Calu3 (cell line): Measurements from ENCODE around the gene SLC25A48. TPM values are rescaled to one million over a fixed set of nuclear protein-coding genes. Genes with fewer than 3 reads are reported as not detected.
"Not testable (repeated sequence)": the region's sequence is repeated elsewhere in the genome, so short reads cannot be mapped to it uniquely, and the experiment has no call there.

Source experiments
- BruUV-seq: library from RNA; stranded (reverse); fragments of 400-500 nt; replicated peaks from 2 replicates; lab custom pipeline; 2021; lab: Mats Ljungman, UMichigan
- CTCF ChIA-PET: fragments of 300-600 bp; sonication (Branson Sonifier 250); formaldehyde crosslinking; loops from one replicate; lab custom pipeline; 2022; ENCODE audit warnings: antibody characterized with exemption; lab: Charles Lee
- DNase-seq: peaks from one replicate; pipeline ENCODE4 v3.0.0; 2022
- H3K27ac Mint-ChIP-seq: one replicate; pipeline ENCODE4 v1.8.0; 2022; ENCODE audit warnings: mixed read lengths; ENCODE audit not compliant: unreplicated experiment
- H3K27me3 Mint-ChIP-seq: one replicate; pipeline ENCODE4 v1.8.0; 2022; ENCODE audit warnings: mixed read lengths; ENCODE audit not compliant: unreplicated experiment
- H3K36me3 Mint-ChIP-seq: one replicate; pipeline ENCODE4 v1.8.0; 2022; ENCODE audit warnings: mild to moderate bottlenecking, moderate library complexity, mixed read lengths; ENCODE audit not compliant: insufficient read depth, unreplicated experiment
- H3K4me1 Mint-ChIP-seq: one replicate; pipeline ENCODE4 v1.8.0; 2022; ENCODE audit warnings: mild to moderate bottlenecking, low read depth, mixed read lengths; ENCODE audit not compliant: unreplicated experiment
- H3K4me3 Mint-ChIP-seq: one replicate; pipeline ENCODE4 v1.8.0; 2022; ENCODE audit warnings: mild to moderate bottlenecking, low read depth, moderate library complexity, mixed read lengths; ENCODE audit not compliant: unreplicated experiment
- H3K9me3 Mint-ChIP-seq: one replicate; pipeline ENCODE4 v1.8.0; 2022; ENCODE audit warnings: low read depth, mixed read lengths; ENCODE audit not compliant: unreplicated experiment
- CTCF ChIP-seq: fragments of 200-600 bp; IDR thresholded peaks from one replicate; pipeline ENCODE4 v1.8.0; 2022; ENCODE audit warnings: antibody characterized with exemption; ENCODE audit not compliant: unreplicated experiment
- intact Hi-C: fragments of 100-400 bp; cut with micrococcal nuclease; formaldehyde crosslinking; loops from one replicate; pipeline ENCODE4 v1.10.0; 2022; ENCODE audit not compliant: unreplicated experiment
- total RNA-seq: library from RNA; stranded (reverse); gene quantifications from 2 replicates; pipeline ENCODE4 v1.2.3, GENCODE V29; 2022

SLC25A48 gene
- total RNA-seq, 1 experiment from 2014 or later = not detected

- intact Hi-C loops = no loop called here
- BruUV-seq = no TSS peak
- no peak for DNase-seq
- no peaks in the 10 kb centered on the region for H3K36me3 Mint-ChIP-seq
- no peak overlapping the region for H3K4me3 Mint-ChIP-seq
- H3K9me3 Mint-ChIP-seq = no peaks in the 10 kb centered on the region
- CTCF ChIA-PET = no interaction called here
- H3K27me3 Mint-ChIP-seq = peaks cover 65% of the 10 kb centered on the region
- H3K4me1 Mint-ChIP-seq = no peaks in the 10 kb centered on the region
- no peak for TF ChIP-seq CTCF
- no peak overlapping the region for H3K27ac Mint-ChIP-seq
Observed at GRCh38 chr5:135851186-135851914, 16.9 kb downstream of the SLC25A48 start.

GRCh38 chr5:135851915-135852845, 17.7 kb downstream of the SLC25A48 start:
- TF ChIP-seq CTCF = no peak
- CTCF ChIA-PET = no interaction called here
- H3K9me3 Mint-ChIP-seq = no peaks in the 10 kb centered on the region
- DNase-seq = no peak
- intact Hi-C loops = no loop called here
- no peaks in the 10 kb centered on the region for H3K4me1 Mint-ChIP-seq
- H3K36me3 Mint-ChIP-seq = no peaks in the 10 kb centered on the region
- no TSS peak for BruUV-seq
- no peak overlapping the region for H3K4me3 Mint-ChIP-seq
- peaks cover 74% of the 10 kb centered on the region for H3K27me3 Mint-ChIP-seq
- no peak overlapping the region for H3K27ac Mint-ChIP-seq

GRCh38 chr5:135857630-135858311, 23.3 kb downstream of the SLC25A48 start:
- no TSS peak for BruUV-seq
- CTCF ChIA-PET = no interaction called here
- no peaks in the 10 kb centered on the region for H3K4me1 Mint-ChIP-seq
- H3K36me3 Mint-ChIP-seq = no peaks in the 10 kb centered on the region
- H3K27me3 Mint-ChIP-seq = peaks cover 85% of the 10 kb centered on the region
- no peak overlapping the region for H3K4me3 Mint-ChIP-seq
- no peaks in the 10 kb centered on the region for H3K9me3 Mint-ChIP-seq
- H3K27ac Mint-ChIP-seq = no peak overlapping the region
- no peak for TF ChIP-seq CTCF
- intact Hi-C loops = no loop called here
- DNase-seq = no peak

- H3K36me3 Mint-ChIP-seq, H3K4me1 Mint-ChIP-seq, BruUV-seq, H3K9me3 Mint-ChIP-seq, intact Hi-C loops, H3K27ac Mint-ChIP-seq, DNase-seq, H3K4me3 Mint-ChIP-seq, CTCF ChIA-PET: not testable (repeated sequence)
- H3K27me3 Mint-ChIP-seq = peaks cover 85% of the 10 kb centered on the region
Observed at GRCh38 chr5:135859186-135859585, 24.7 kb downstream of the SLC25A48 start.
